H1 (cell line): ENCODE data around the gene ZNF763. TPM values are rescaled to one million over a fixed set of nuclear protein-coding genes. Genes with fewer than 3 reads are reported as not detected.

ENCODE experiments used
- CTCF ChIA-PET: fragments of 300-600 bp; sonication (Branson Sonifier 250); formaldehyde crosslinking; loops from one replicate; lab custom pipeline; 2021; ENCODE audit not compliant: partially characterized antibody; lab: Charles Lee
- POLR2A ChIA-PET: fragments of 300-600 bp; sonication (Branson Sonifier 250); formaldehyde crosslinking; loops from one replicate; lab custom pipeline; 2021; ENCODE audit warnings: inconsistent platforms; ENCODE audit not compliant: partially characterized antibody; lab: Charles Lee
- DNase-seq, 2 experiments: peaks; one replicate each; pipeline versions ENCODE4 v3.0.0 to v3.0.0-alpha.2; 2010 to 2022; ENCODE audit warnings: low spot score in 2 of 2, low read depth in 1 of 2, mixed read lengths in 1 of 2
- FAIRE-seq: peaks from 2 replicates; lab custom pipeline; 2011; peaks lifted over from hg19 to GRCh38; lab: Jason Lieb, UNC
- H2AFZ ChIP-seq: 2 replicates; pipeline ENCODE4 v1.8.1; 2012; ENCODE audit warnings: low read length, inconsistent platforms
- H2AK5ac ChIP-seq: 2 replicates; pipeline ENCODE4 v1.6.1; 2013; ENCODE audit warnings: low read depth, low read length
- H2BK120ac ChIP-seq: replicated peaks from 2 replicates; pipeline ENCODE3; 2013; ENCODE audit warnings: low read depth, low read length, inconsistent platforms
- H2BK12ac ChIP-seq: 2 replicates; pipeline ENCODE4 v1.6.1; 2013; ENCODE audit warnings: low read depth, low read length
- H2BK15ac ChIP-seq: 2 replicates; pipeline ENCODE4 v1.6.1; 2013; ENCODE audit warnings: low read length
- H2BK20ac ChIP-seq: 2 replicates; pipeline ENCODE4 v1.6.1; 2013; ENCODE audit warnings: low read length
- H2BK5ac ChIP-seq: 2 replicates; pipeline ENCODE4 v1.6.1; 2013; ENCODE audit warnings: low read depth, low read length
- H3K14ac ChIP-seq: 2 replicates; pipeline ENCODE4 v1.6.1; 2013; ENCODE audit warnings: inconsistent platforms; ENCODE audit not compliant: insufficient read length
- H3K18ac ChIP-seq: 2 replicates; pipeline ENCODE4 v1.6.1; 2013; ENCODE audit warnings: low read length; ENCODE audit errors: extremely low read depth
- H3K23ac ChIP-seq: 2 replicates; pipeline ENCODE4 v1.6.1; 2013; ENCODE audit warnings: inconsistent platforms; ENCODE audit not compliant: insufficient read length
- H3K23me2 ChIP-seq: 2 replicates; pipeline ENCODE4 v1.6.1; 2013; ENCODE audit warnings: low read depth, low read length
- H3K27ac ChIP-seq: 2 replicates; pipeline ENCODE4 v1.6.1; 2011; ENCODE audit warnings: low read depth, low read length, inconsistent platforms
- H3K27me3 ChIP-seq, 4 experiments: replicated peaks in 1 of 4; 1 replicate in 1 of 4; 2 replicates in 3 of 4; pipeline versions ENCODE4 v1.6.1 to v1.8.1; 2011 to 2013; ENCODE audit warnings: low read length in 3 of 4, mild to moderate bottlenecking in 3 of 4, inconsistent platforms in 2 of 4, mixed read lengths in 2 of 4, moderate library complexity in 1 of 4; ENCODE audit not compliant: control insufficient read depth in 3 of 4, insufficient read depth in 3 of 4; ENCODE audit errors: extremely low read depth in 1 of 4
- H3K36me3 ChIP-seq, 4 experiments: 2 replicates each; pipeline versions ENCODE4 v1.6.1 to v1.8.1; 2011 to 2013; ENCODE audit warnings: mild to moderate bottlenecking in 4 of 4, low read length in 3 of 4, moderate library complexity in 2 of 4, control low read depth in 1 of 4, inconsistent platforms in 1 of 4; ENCODE audit not compliant: insufficient read depth in 4 of 4, control insufficient read depth in 2 of 4
- H3K4ac ChIP-seq: replicated peaks from 2 replicates; pipeline ENCODE3; 2013; ENCODE audit warnings: low read length, low read depth, mixed read lengths, inconsistent platforms; ENCODE audit not compliant: insufficient read length
- H3K4me1 ChIP-seq, 4 experiments: replicated peaks in 1 of 4; 1 replicate in 1 of 4; 2 replicates in 3 of 4; pipeline versions ENCODE4 v1.6.1 to v1.8.1; 2011 to 2013; ENCODE audit warnings: low read length in 3 of 4, inconsistent platforms in 2 of 4, mixed read lengths in 1 of 4; ENCODE audit not compliant: insufficient read depth in 4 of 4, control insufficient read depth in 3 of 4
- H3K4me2 ChIP-seq, 2 experiments: 2 replicates each; pipeline versions ENCODE4 v1.6.1 to v1.8.1; 2011 to 2013; ENCODE audit warnings: low read depth in 2 of 2, low read length in 2 of 2, control low read depth in 1 of 2, inconsistent platforms in 1 of 2, mild to moderate bottlenecking in 1 of 2; ENCODE audit not compliant: insufficient read depth in 1 of 2
- H3K4me3 ChIP-seq, 4 experiments: fragments of 200-600, 300-600 bp in 1 of 4; sonication (generic), shearing (Covaris generic), sonication (Bioruptor Twin) in 1 of 4; 2 replicates each; pipeline versions ENCODE4 v1.5.1 to v1.8.1; 2011 to 2016; ENCODE audit warnings: low read length in 4 of 4, low read depth in 3 of 4, control low read depth in 2 of 4, inconsistent platforms in 2 of 4, mild to moderate bottlenecking in 2 of 4, mixed read lengths in 1 of 4, moderate library complexity in 1 of 4; ENCODE audit not compliant: insufficient read depth in 2 of 4; ENCODE audit errors: extremely low read depth in 1 of 4
- H3K56ac ChIP-seq: replicated peaks from 2 replicates; pipeline ENCODE3; 2013; ENCODE audit warnings: low read depth, mild to moderate bottlenecking, mixed read lengths, low read length, inconsistent platforms; ENCODE audit not compliant: insufficient read length
- H3K79me1 ChIP-seq: 2 replicates; pipeline ENCODE4 v1.6.1; 2013; ENCODE audit warnings: low read depth, low read length, control low read depth
- H3K79me2 ChIP-seq, 2 experiments: 2 replicates each; pipeline versions ENCODE4 v1.6.1 to v1.8.1; 2012 to 2013; ENCODE audit warnings: low read length in 2 of 2, mild to moderate bottlenecking in 2 of 2, inconsistent platforms in 1 of 2; ENCODE audit not compliant: insufficient read depth in 2 of 2, control insufficient read depth in 1 of 2
- H3K9ac ChIP-seq, 4 experiments: replicated peaks in 1 of 4; 1 replicate in 1 of 4; 2 replicates in 3 of 4; pipeline versions ENCODE4 v1.6.1 to v1.8.1; 2011 to 2013; ENCODE audit warnings: low read depth in 3 of 4, low read length in 3 of 4, control low read depth in 2 of 4, mild to moderate bottlenecking in 2 of 4, moderate library complexity in 2 of 4, inconsistent platforms in 1 of 4; ENCODE audit errors: extremely low read depth in 1 of 4
- H3K9me3 ChIP-seq, 2 experiments: 2 replicates each; pipeline versions ENCODE4 v1.6.1 to v1.8.1; 2012 to 2013; ENCODE audit warnings: mild to moderate bottlenecking in 2 of 2, moderate library complexity in 2 of 2, control low read depth in 1 of 2, inconsistent platforms in 1 of 2, low read depth in 1 of 2, low read length in 1 of 2, mixed read lengths in 1 of 2; ENCODE audit not compliant: insufficient read depth in 2 of 2
- H4K20me1 ChIP-seq, 2 experiments: replicated peaks in 1 of 2; 2 replicates each; pipeline versions ENCODE3 to v1.8.1; 2011 to 2013; ENCODE audit warnings: inconsistent platforms in 2 of 2, low read length in 2 of 2, mild to moderate bottlenecking in 1 of 2; ENCODE audit not compliant: insufficient read depth in 2 of 2, control insufficient read depth in 1 of 2
- H4K5ac ChIP-seq: 2 replicates; pipeline ENCODE4 v1.6.1; 2013; ENCODE audit warnings: low read length, low read depth, mixed read lengths, inconsistent platforms; ENCODE audit not compliant: insufficient read length
- H4K8ac ChIP-seq: 2 replicates; pipeline ENCODE4 v1.8.0; 2013; ENCODE audit warnings: mild to moderate bottlenecking, moderate library complexity, low read length, inconsistent platforms; ENCODE audit not compliant: insufficient read depth; ENCODE audit errors: extremely low read depth
- H4K91ac ChIP-seq: replicated peaks from 2 replicates; pipeline ENCODE3; 2013; ENCODE audit warnings: low read length, mixed read lengths, inconsistent platforms; ENCODE audit not compliant: insufficient read length
- RBBP5 ChIP-seq: IDR thresholded peaks from 2 replicates; pipeline ENCODE4 v1.7.1; 2012; ENCODE audit warnings: low read depth, mild to moderate bottlenecking, inconsistent platforms, low read length, moderate library complexity, borderline replicate concordance
- SAP30 ChIP-seq: fragments of 300-600 bp; sonication (generic); IDR thresholded peaks from 2 replicates; pipeline ENCODE4 v1.7.1; 2012; ENCODE audit warnings: low read length, moderate library complexity, mild to moderate bottlenecking, inconsistent platforms; ENCODE audit not compliant: insufficient read depth, insufficient replicate concordance
- YY1 ChIP-seq: IDR thresholded peaks from 2 replicates; pipeline ENCODE4 v1.6.1; 2011; ENCODE audit warnings: low read depth, mild to moderate bottlenecking, low read length
- WGBS, 2 experiments: shearing (Covaris generic) in 1 of 2; methylation state at CpG; one replicate each; pipeline versions ENCODE4 v1.1.6 to v1.1.7; 2013 to 2015; ENCODE audit warnings: low lambda C conversion rate in 2 of 2, mixed read lengths in 2 of 2, inconsistent platforms in 1 of 2, low coverage in 1 of 2, missing lambda C conversion rate in 1 of 2; ENCODE audit not compliant: insufficient replicate concordance in 2 of 2, insufficient coverage in 1 of 2, insufficient read length in 1 of 2; ENCODE audit errors: extremely low coverage in 1 of 2, missing lambda C conversion rate in 1 of 2; 5-methylcytosine and 5-hydroxymethylcytosine counted together
- polyA plus RNA-seq, 7 experiments: library from polyadenylated mRNA; depleted of rRNA in 3 of 7; stranded (reverse) in 5 of 7; unstranded in 2 of 7; fragments of >200 nt in 5 of 7; fragments of 200-250 nt in 2 of 7; gene quantifications; 1 replicate in 5 of 7; 2 replicates in 1 of 7; 4 replicates in 1 of 7; pipeline versions ENCODE4 v1.2.1 to v1.2.3, GENCODE V29; 2011 to 2013; ENCODE audit warnings: missing spikeins in 2 of 7, mixed read lengths in 2 of 7
- total RNA-seq: library from RNA; stranded (reverse); fragmentation: NEBNext Ultra II Directional; extraction: Animal tissue kit (Norgen Biotek cat#: 25700); gene quantifications from 2 replicates; pipeline ENCODE4 v1.2.1, GENCODE V29; 2021

The ZNF763 gene
- total and polyA plus RNA-seq, 2 of the 8 experiments (the other 6 are each of a cell fraction or from before 2014, with no cell fraction given): 0.39 to 1.7 TPM

- Histone ChIP-seq H3K36me3 (peaks cover 0 to 7% (median 3%) of the 10 kb centered on the region in 4 experiments; a peak in 2 of 8 replicates), H3K9me3 (no peaks in the 10 kb centered on the region), H4K5ac (no peak overlapping the region), H4K20me1 (peaks cover 0 to 3% of the 10 kb centered on the region in 2 experiments), H3K4ac (no peak overlapping the region), H2BK5ac (no peak overlapping the region), H3K4me1 (peaks cover 0 to 5% (median 0%) of the 10 kb centered on the region in 4 experiments; a peak in 4 of 7 replicates), H3K18ac (no peak overlapping the region), H2BK120ac (no peak overlapping the region), H3K79me1 (peaks cover 7% of the 10 kb centered on the region; the same call in 1 of the 2 replicates), H2BK20ac (no peak overlapping the region), H2AK5ac (no peak overlapping the region), H2BK15ac (no peak overlapping the region), H3K14ac (no peak overlapping the region), H3K9ac (no peak overlapping the region), H3K4me2 (peak overlapping the region; percentile 66 to 91; a peak in 3 of 4 replicates), H3K56ac (no peak overlapping the region), H3K4me3 (peak overlapping the region in 3 of 4 experiments; percentile 96 to 99 (median 99); a peak in 4 of 8 replicates), H3K79me2 (peaks cover 0 to 50% of the 10 kb centered on the region in 2 experiments; a peak in 3 of 4 replicates), H4K91ac (no peak overlapping the region), H4K8ac (no peak overlapping the region), H2AFZ (no peak overlapping the region), H2BK12ac (no peak overlapping the region), H3K27me3 (no peaks in the 10 kb centered on the region), H3K23me2 (peaks cover 7% of the 10 kb centered on the region; the same call in 1 of the 2 replicates), H3K27ac (no peak overlapping the region), H3K23ac (no peak overlapping the region)
- no peak for FAIRE-seq
- DNase-seq: no peak
- TF ChIP-seq RBBP5 (no peak), YY1 (no peak), SAP30 (no peak)
- POLR2A ChIA-PET: interaction anchor here (0.7 to 5.9 kb wide), 25 partner anchors 8 to 324 kb away, joined by 3 to 73 read pairs (median 7); partner anchors contain the start of genes ZNF20, ZNF433, ZNF491 and ZNF625
- WGBS, 2 experiments: 85% methylated on average over 9 of the region's 9 CpGs; no CpG with 5 or more reads in 1 of the 2 experiments
- CTCF ChIA-PET: interaction anchor here (0.6 to 13.7 kb wide), 23 partner anchors 8 to 365 kb away, joined by 3 to 169 read pairs (median 5); partner anchors contain the start of genes ZNF20, ZNF433, ZNF69 and ZNF700
Measured at GRCh38 chr19:11989112-11989456, 24.2 kb downstream of the ZNF763 start.
